Heart left ventricle (tissue), 13 donors: ENCODE data around the gene FNDC3B.

Source experiments
- CTCF ChIP-seq, 12 donors: fragments of 200-600 bp; sonication (generic) in 4 of 12; IDR thresholded peaks; one replicate each; pipeline versions ENCODE4 v1.5.0 to v1.8.0; 2018 to 2022; ENCODE audit warnings: antibody characterized with exemption in 12 of 12, mild to moderate bottlenecking in 5 of 12
- POLR2A ChIP-seq, 2 donors: fragments of 450-650 bp; IDR thresholded peaks; one replicate each; pipeline ENCODE4 v1.6.1; 2017; ENCODE audit warnings: antibody characterized with exemption in 2 of 2, mild to moderate bottlenecking in 2 of 2, moderate library complexity in 2 of 2
- donor health status: ischemic (EF 13 %, LVEDD 7.1; RV severe dilation, severe dysfunction).
- donor health status: DM: no; HTN: yes; CAD: no.
- donor health status: DM: no; HTN: no; CAD: no.
- donor health status: ischemic (EF 25% LVEDD 6.9; RV normal size, moderate dysfunction).
- donor health status: ischemic (EF 25% LVEDD 5.7; RV mildly dilated, moderate dysfunction).
- donor health status: ischemic (EF 35%, LVEDD 5.7; RV mildly dilated, moderate dysfunction).
- donor health status: nonischemic (EF 11% LVEDD 7.7; RV severe dilation, severe dysfunction).
- donor health status: DM: yes; HTN: yes; CAD: no.
- donor health status: PGD.
- donor health status: ischemic (EF 29% LVEDD 5.4; RV normal size, mild dysfunction).
- donor health status: nonischemic (EF 23%, LVEDD 6.1; RV moderate dilation, normal function).

DNA sequence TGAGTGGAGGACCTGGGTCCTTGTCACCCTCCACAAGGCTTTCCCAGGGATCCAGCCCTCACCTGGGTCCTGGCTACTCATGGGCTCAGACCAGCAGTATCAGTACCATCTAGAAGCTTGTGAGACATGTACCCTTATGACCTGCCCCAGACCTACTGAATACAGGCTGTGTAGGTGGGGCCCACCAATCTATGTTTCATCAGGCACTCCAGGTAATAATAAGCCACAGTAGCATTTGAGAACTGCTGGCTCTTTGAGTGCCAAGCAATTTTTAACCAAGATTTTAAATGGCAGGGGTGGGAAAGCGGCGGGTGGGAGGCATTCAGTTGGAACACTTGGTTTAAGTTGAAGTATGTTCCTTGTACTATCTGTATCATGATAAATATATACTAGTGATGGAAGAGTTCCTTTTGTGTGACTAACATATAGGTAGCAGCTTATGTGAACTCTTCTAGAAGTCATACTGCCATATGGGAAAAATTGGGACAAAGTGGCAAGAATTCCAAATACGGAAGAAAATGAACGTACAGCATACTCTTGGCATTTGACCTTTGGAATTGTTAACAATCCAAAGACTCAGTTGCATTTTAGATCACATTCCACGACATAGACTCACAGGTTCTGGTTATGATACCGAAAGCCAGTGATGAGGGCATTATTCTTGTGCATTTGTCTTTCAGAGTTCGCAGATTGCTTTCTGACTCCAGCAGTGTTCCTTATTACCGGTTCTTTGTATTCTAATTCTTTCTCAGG is 218.4 kb downstream of the FNDC3B start:
- TF ChIP-seq POLR2A (IDR thresholded peaks at IDR 0.05) (no peak), CTCF (IDR thresholded peaks at IDR 0.05) (no peak)
